Endothelial cell of umbilical vein (primary cell): Measurements from ENCODE around the gene LPA. TPM values are rescaled to one million over a fixed set of nuclear protein-coding genes. Genes with fewer than 3 reads are reported as not detected.

Source experiments
- BruUV-seq: library from RNA; stranded (reverse); fragments of 400-500 nt; replicated peaks from 2 replicates; lab custom pipeline; 2021; lab: Mats Ljungman, UMichigan
- CTCF ChIA-PET: fragments of 300-600, 350-600 bp; sonication (Branson Sonifier 250); formaldehyde crosslinking; loops from one replicate; lab custom pipeline; 2021; ENCODE audit warnings: antibody characterized with exemption, inconsistent platforms; lab: Charles Lee
- POLR2A ChIA-PET: fragments of 300-600, 350-600 bp; sonication (Branson Sonifier 250); formaldehyde crosslinking; loops from one replicate; lab custom pipeline; 2021; ENCODE audit warnings: antibody characterized with exemption, inconsistent platforms; lab: Charles Lee
- DNase-seq: peaks from one replicate; pipeline ENCODE4 v3.0.0-alpha.2; 2011; ENCODE audit warnings: low read depth, low spot score
- FAIRE-seq: peaks from 2 replicates; lab custom pipeline; 2011; peaks lifted over from hg19 to GRCh38; lab: Jason Lieb, UNC
- H2AFZ ChIP-seq: 2 replicates; pipeline ENCODE4 v1.6.0; 2012; ENCODE audit warnings: low read depth, low read length, control low read depth, inconsistent platforms
- H3K27ac ChIP-seq: 2 replicates; pipeline ENCODE4 v1.5.1; 2011; ENCODE audit warnings: low read depth, mild to moderate bottlenecking, control low read depth, low read length, moderate library complexity; ENCODE audit not compliant: insufficient read depth
- H3K27me3 ChIP-seq, 2 experiments: 2 replicates each; pipeline versions ENCODE4 v1.6.0 to v1.6.1; 2011; ENCODE audit warnings: low read length in 2 of 2, mixed read lengths in 1 of 2; ENCODE audit not compliant: control insufficient read depth in 2 of 2, insufficient read depth in 2 of 2
- H3K36me3 ChIP-seq, 2 experiments: 2 replicates in 1 of 2; 3 replicates in 1 of 2; pipeline ENCODE4 v1.5.1; 2011; ENCODE audit warnings: low read length in 2 of 2, mild to moderate bottlenecking in 1 of 2, moderate library complexity in 1 of 2; ENCODE audit not compliant: control insufficient read depth in 2 of 2, insufficient read depth in 2 of 2; ENCODE audit errors: extremely low read depth in 1 of 2
- H3K4me1 ChIP-seq: 3 replicates; pipeline ENCODE4 v1.5.1; 2011; ENCODE audit warnings: mild to moderate bottlenecking, low read length; ENCODE audit not compliant: control insufficient read depth, insufficient read depth; ENCODE audit errors: extremely low read depth
- H3K4me2 ChIP-seq: 2 replicates; pipeline ENCODE4 v1.6.1; 2011; ENCODE audit warnings: low read length, control low read depth, mixed read lengths; ENCODE audit not compliant: insufficient read depth
- H3K4me3 ChIP-seq, 3 experiments: fragments of 200-600 bp in 1 of 3; sonication (generic), shearing (Covaris generic) in 1 of 3; replicated peaks in 1 of 3; 2 replicates each; pipeline ENCODE4 v1.5.1; 2011 to 2016; ENCODE audit warnings: control low read depth in 3 of 3, low read length in 3 of 3, mild to moderate bottlenecking in 2 of 3, inconsistent platforms in 1 of 3, low read depth in 1 of 3, moderate library complexity in 1 of 3; ENCODE audit not compliant: insufficient read depth in 1 of 3
- H3K79me2 ChIP-seq: 2 replicates; pipeline ENCODE4 v1.6.0; 2012; ENCODE audit warnings: low read length, inconsistent platforms; ENCODE audit not compliant: control insufficient read depth, insufficient read depth
- H3K9ac ChIP-seq: replicated peaks from 2 replicates; pipeline ENCODE3; 2011; ENCODE audit warnings: low read length, control low read depth; ENCODE audit not compliant: insufficient read depth; ENCODE audit errors: extremely low read depth
- H3K9me1 ChIP-seq: replicated peaks from 3 replicates; pipeline ENCODE4 v1.6.0; 2011; ENCODE audit warnings: mild to moderate bottlenecking, low read length; ENCODE audit not compliant: control insufficient read depth, insufficient read depth; ENCODE audit errors: extremely low read depth
- H3K9me3 ChIP-seq: replicated peaks from 2 replicates; pipeline ENCODE4 v1.5.1; 2012; ENCODE audit warnings: low read length, inconsistent platforms; ENCODE audit not compliant: control insufficient read depth, insufficient read depth
- H4K20me1 ChIP-seq: replicated peaks from 2 replicates; pipeline ENCODE3; 2011; ENCODE audit warnings: mild to moderate bottlenecking, low read length; ENCODE audit not compliant: control insufficient read depth, insufficient read depth; ENCODE audit errors: extremely low read depth
- EZH2 ChIP-seq: IDR thresholded peaks from 2 replicates; pipeline ENCODE4 v1.6.1; 2012; ENCODE audit warnings: borderline replicate concordance, low read depth, mild to moderate bottlenecking, moderate library complexity, low read length, inconsistent platforms; ENCODE audit not compliant: severe bottlenecking
- FOS ChIP-seq: IDR thresholded peaks from 2 replicates; pipeline ENCODE4 v1.6.1; 2011; ENCODE audit warnings: mild to moderate bottlenecking, low read length, moderate library complexity, borderline replicate concordance; ENCODE audit not compliant: insufficient read depth
- GATA2 ChIP-seq: IDR thresholded peaks from 2 replicates; pipeline ENCODE4 v1.7.0; 2011; ENCODE audit warnings: low read depth, mild to moderate bottlenecking, moderate library complexity, mixed read lengths, low read length; ENCODE audit not compliant: insufficient read length, insufficient read depth
- JUN ChIP-seq: IDR thresholded peaks from 2 replicates; pipeline ENCODE4 v1.6.1; 2011; ENCODE audit warnings: borderline replicate concordance, low read depth; ENCODE audit not compliant: insufficient read length, insufficient read depth
- MYC ChIP-seq: IDR thresholded peaks from one replicate; pipeline ENCODE4 v1.6.1; 2011; ENCODE audit warnings: mild to moderate bottlenecking, low read depth, low read length
- POLR2A ChIP-seq: IDR thresholded peaks from 2 replicates; pipeline ENCODE4 v1.6.1; 2012; ENCODE audit warnings: low read depth, mild to moderate bottlenecking, control low read depth, low read length
- POLR2AphosphoS5 ChIP-seq: IDR thresholded peaks from 2 replicates; pipeline ENCODE4 v1.6.1; 2012; ENCODE audit warnings: low read depth, mild to moderate bottlenecking, control low read depth, low read length, moderate library complexity; ENCODE audit not compliant: insufficient read depth
- dilution Hi-C: fragments of 300-500 bp; cut with MboI; formaldehyde crosslinking; loops from one replicate; pipeline ENCODE4 v1.15.0; 2019; ENCODE audit warnings: low sequenced_read_pairs; ENCODE audit not compliant: extremely low pct_ligation_motif_present
- intact Hi-C: fragments of 100-400 bp; cut with micrococcal nuclease; formaldehyde crosslinking; loops from one replicate; pipeline ENCODE4 v1.10.0; 2022
- polyA plus RNA-seq, 4 experiments: library from polyadenylated mRNA; depleted of rRNA in 3 of 4; stranded (reverse) in 3 of 4; unstranded in 1 of 4; fragments of >200 nt; gene quantifications; 2 replicates each; pipeline versions ENCODE4 v1.2.1 to v1.2.3, GENCODE V29; 2011 to 2012; ENCODE audit warnings: missing spikeins in 1 of 4
- total RNA-seq: library from RNA; stranded (reverse); gene quantifications from 2 replicates; pipeline ENCODE4 v1.2.3, GENCODE V29; 2021
- TF ChIP-seq, protein P1 (sequence below), 2 donors: IDR thresholded peaks; 1 replicate in 1 of 2; 2 replicates in 1 of 2; pipeline ENCODE4 v1.5.1; 2011; ENCODE audit warnings: low read length in 2 of 2, mild to moderate bottlenecking in 2 of 2, moderate library complexity in 2 of 2, control low read depth in 1 of 2, inconsistent platforms in 1 of 2, low read depth in 1 of 2; ENCODE audit not compliant: insufficient read depth in 1 of 2; ENCODE audit errors: extremely low read depth in 1 of 2
- TF ChIP-seq, protein P2 (sequence below): IDR thresholded peaks from 2 replicates; pipeline ENCODE4 v1.6.1; 2011; ENCODE audit not compliant: insufficient read depth, insufficient read length

Gene LPA
- total and polyA plus RNA-seq, 2 donors (not counting 3 experiments of a cell fraction or from before 2014, with no cell fraction given): not detected

DNA sequence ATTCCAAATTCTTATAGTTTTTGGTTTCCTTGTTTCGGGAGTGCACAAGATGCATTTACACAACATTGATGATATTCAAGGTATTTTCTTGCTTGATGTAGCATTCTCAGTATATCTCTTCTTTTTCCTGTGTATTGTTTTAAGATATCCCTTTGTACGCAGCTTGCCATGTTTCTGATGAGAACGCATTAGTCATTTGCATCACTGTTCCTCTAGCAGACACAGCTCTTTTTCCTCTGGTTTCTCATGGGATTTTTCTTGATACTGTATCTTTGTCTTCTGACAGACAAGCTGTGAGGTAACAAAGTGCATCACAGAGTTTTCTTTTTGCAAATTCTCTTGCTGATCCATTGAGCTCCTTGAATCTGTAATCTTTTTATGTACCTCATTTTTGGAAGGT, 169.5 kb downstream of the LPA start:
- CTCF ChIA-PET: no interaction called here
- intact Hi-C loops (no loop called here), dilution Hi-C loops (no loop called here)
- TF ChIP-seq EZH2 (no peak), FOS (no peak), JUN (no peak), POLR2AphosphoS5 (no peak), POLR2A (no peak), MYC (no peak), GATA2 (no peak)
- TF ChIP-seq, protein P1, sequence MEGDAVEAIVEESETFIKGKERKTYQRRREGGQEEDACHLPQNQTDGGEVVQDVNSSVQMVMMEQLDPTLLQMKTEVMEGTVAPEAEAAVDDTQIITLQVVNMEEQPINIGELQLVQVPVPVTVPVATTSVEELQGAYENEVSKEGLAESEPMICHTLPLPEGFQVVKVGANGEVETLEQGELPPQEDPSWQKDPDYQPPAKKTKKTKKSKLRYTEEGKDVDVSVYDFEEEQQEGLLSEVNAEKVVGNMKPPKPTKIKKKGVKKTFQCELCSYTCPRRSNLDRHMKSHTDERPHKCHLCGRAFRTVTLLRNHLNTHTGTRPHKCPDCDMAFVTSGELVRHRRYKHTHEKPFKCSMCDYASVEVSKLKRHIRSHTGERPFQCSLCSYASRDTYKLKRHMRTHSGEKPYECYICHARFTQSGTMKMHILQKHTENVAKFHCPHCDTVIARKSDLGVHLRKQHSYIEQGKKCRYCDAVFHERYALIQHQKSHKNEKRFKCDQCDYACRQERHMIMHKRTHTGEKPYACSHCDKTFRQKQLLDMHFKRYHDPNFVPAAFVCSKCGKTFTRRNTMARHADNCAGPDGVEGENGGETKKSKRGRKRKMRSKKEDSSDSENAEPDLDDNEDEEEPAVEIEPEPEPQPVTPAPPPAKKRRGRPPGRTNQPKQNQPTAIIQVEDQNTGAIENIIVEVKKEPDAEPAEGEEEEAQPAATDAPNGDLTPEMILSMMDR (IDR thresholded peaks at IDR 0.05; ENCODE audit: extremely low read depth in 1 of 2, insufficient read depth in 1 of 2, low read depth in 1 of 2, low read length in 2 of 2): no peak
- TF ChIP-seq, protein P2, sequence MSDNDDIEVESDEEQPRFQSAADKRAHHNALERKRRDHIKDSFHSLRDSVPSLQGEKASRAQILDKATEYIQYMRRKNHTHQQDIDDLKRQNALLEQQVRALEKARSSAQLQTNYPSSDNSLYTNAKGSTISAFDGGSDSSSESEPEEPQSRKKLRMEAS: no peak
- H3K27ac ChIP-seq: no peak overlapping the region
- no peak overlapping the region for H3K4me2 ChIP-seq
- no TSS peak for BruUV-seq
- H3K4me1 ChIP-seq: no peaks in the 10 kb centered on the region
- H2AFZ ChIP-seq: no peak overlapping the region
- no peaks in the 10 kb centered on the region for H3K27me3 ChIP-seq
- peaks cover 2% of the 10 kb centered on the region for H3K9me3 ChIP-seq
- FAIRE-seq (no peak), DNase-seq (no peak)
- H3K9me1 ChIP-seq: no peaks in the 10 kb centered on the region
- no peaks in the 10 kb centered on the region for H3K36me3 ChIP-seq
- H3K79me2 ChIP-seq: no peaks in the 10 kb centered on the region
- no peak overlapping the region for H3K4me3 ChIP-seq
- no peak overlapping the region for H3K9ac ChIP-seq
- no peaks in the 10 kb centered on the region for H4K20me1 ChIP-seq
- POLR2A ChIA-PET: no interaction called here
